ENCODE results near the gene CACNA1C. TPM values are rescaled to one million over a fixed set of nuclear protein-coding genes. Genes with fewer than 3 reads are reported as not detected.

CACNA1C gene
- total and polyA plus RNA-seq, 2 of the 4 experiments (the other 2 are of a cell fraction), result 1.6 to 2.6 TPM

GRCh38 chr12:2343681-2344080, 290.9 kb downstream of the CACNA1C start:
- no peak overlapping the region for H4K5ac ChIP-seq (ENCODE audit: low read depth, low read length)
- no peak for DNase-seq
- H3K23ac ChIP-seq (ENCODE audit: low read depth, low read length), result no peak overlapping the region
- no peaks in the 10 kb centered on the region for H3K36me3 ChIP-seq (ENCODE audit: control insufficient read depth, insufficient read depth, low read length)
- H3K27me3 ChIP-seq (ENCODE audit: control insufficient read depth, insufficient read depth, low read length), result no peaks in the 10 kb centered on the region
- dilution Hi-C loops (cut with HindIII; ENCODE audit: low sequenced_read_pairs, unreplicated experiment) (no loop called here), intact Hi-C loops (cut with micrococcal nuclease) (no loop called here), in situ Hi-C loops (cut with MboI; ENCODE audit: low sequenced_read_pairs) (no loop called here)
- H2BK120ac ChIP-seq (ENCODE audit: low read depth, low read length), result no peak overlapping the region
- H2BK5ac ChIP-seq (ENCODE audit: low read depth, low read length, poor library complexity, severe bottlenecking), result no peak overlapping the region
- no peak overlapping the region for H3K56ac ChIP-seq (ENCODE audit: extremely low read depth, insufficient read depth, low read length)
- H3K14ac ChIP-seq (replicated peaks; ENCODE audit: low read depth, low read length), result no peak overlapping the region
- H3K4me3 ChIP-seq (ENCODE audit: insufficient read depth, low read depth, low read length), result no peak overlapping the region
- no peak overlapping the region for H2AK5ac ChIP-seq (ENCODE audit: low read depth, low read length)
- H3K9me1 ChIP-seq (ENCODE audit: insufficient read depth, low read length), result peaks cover 27% of the 10 kb centered on the region
- 0 out of 2 replicates have a peak, but pooled peaks have one; percentile 9 for ATAC-seq (ENCODE audit: low read depth)
- H4K20me1 ChIP-seq (ENCODE audit: insufficient read depth, low read length), result no peaks in the 10 kb centered on the region
- H3K79me1 ChIP-seq (ENCODE audit: low read depth in 1 of 2, low read length in 2 of 2), result peaks cover 0 to 36% of the 10 kb centered on the region in 2 experiments
- H2AK9ac ChIP-seq (replicated peaks; ENCODE audit: low read depth, low read length, poor library complexity), result no peak overlapping the region
- no CpG with 5 or more reads among the region's 4 CpGs for WGBS, 2 experiments (ENCODE audit: extremely low coverage in 2 of 2, insufficient read length in 1 of 2)
- no peak overlapping the region for H4K91ac ChIP-seq (ENCODE audit: insufficient read depth, low read depth, low read length)
- no TSS peak for BruUV-seq (replicated peaks)
- ChIA-PET POLR2A (ENCODE audit: unreplicated experiment) (no interaction called here), CTCF (interaction anchor here (0.6 kb wide), 1 partner anchor 17 kb away, joined by 3 read pairs; no protein-coding TSS in a partner anchor)
- 0 out of 2 replicates have a peak overlapping the region, but pooled peaks have one; percentile 10 for H2BK20ac ChIP-seq (ENCODE audit: low read depth, low read length)
- H3K4me1 ChIP-seq (ENCODE audit: control insufficient read depth, insufficient read depth, low read length), result peaks cover 37% of the 10 kb centered on the region
- H2BK15ac ChIP-seq (ENCODE audit: low read depth, low read length), result peak overlapping the region; percentile 58; the same call in 2 of the 3 replicates
- no peak overlapping the region for H3K4ac ChIP-seq (ENCODE audit: low read depth, low read length)
- peak overlapping the region; percentile 7; the same call in 1 of the 2 replicates for H3K18ac ChIP-seq (ENCODE audit: low read depth, low read length)
- H3K4me2 ChIP-seq (ENCODE audit: low read depth, low read length), result no peak overlapping the region
- no peaks in the 10 kb centered on the region for H3K9me3 ChIP-seq (ENCODE audit: control insufficient read depth, insufficient read depth, low read length)
- H4K8ac ChIP-seq (ENCODE audit: low read depth in 2 of 2, low read length in 2 of 2), result 0 out of 4 replicates have a peak overlapping the region, but pooled peaks of 1 of the 2 experiments have one; percentile 12
- no peak overlapping the region for H3K27ac ChIP-seq (ENCODE audit: insufficient read depth, low read length)
- no peak for TF ChIP-seq FOS (IDR thresholded peaks at IDR 0.05; ENCODE audit: low read depth, low read length)
- no peak for TF ChIP-seq BHLHE40 (IDR thresholded peaks at IDR 0.05; ENCODE audit: low read depth, low read length)
- H2AFZ ChIP-seq (replicated peaks; ENCODE audit: low read length, poor library complexity), result no peak overlapping the region
- no peak overlapping the region for H3K9ac ChIP-seq (ENCODE audit: low read depth, low read length)

Data from IMR-90 (cell line).